Measurements from ENCODE around the gene DPH7.
"Not testable (repeated sequence)": the region's sequence is repeated elsewhere in the genome, so short reads cannot be mapped to it uniquely, and the experiment has no call there.

- not testable (repeated sequence) for TF ChIP-seq CTCF, POLR2A (IDR thresholded peaks at IDR 0.05)
Measured at GRCh38 chr9:137596577-137596976, 17.9 kb upstream of the DPH7 start.

Data from tibial nerve (tissue), 3 donors.